ENCODE results near the gene ZDHHC19.

Gene ZDHHC19

DNA sequence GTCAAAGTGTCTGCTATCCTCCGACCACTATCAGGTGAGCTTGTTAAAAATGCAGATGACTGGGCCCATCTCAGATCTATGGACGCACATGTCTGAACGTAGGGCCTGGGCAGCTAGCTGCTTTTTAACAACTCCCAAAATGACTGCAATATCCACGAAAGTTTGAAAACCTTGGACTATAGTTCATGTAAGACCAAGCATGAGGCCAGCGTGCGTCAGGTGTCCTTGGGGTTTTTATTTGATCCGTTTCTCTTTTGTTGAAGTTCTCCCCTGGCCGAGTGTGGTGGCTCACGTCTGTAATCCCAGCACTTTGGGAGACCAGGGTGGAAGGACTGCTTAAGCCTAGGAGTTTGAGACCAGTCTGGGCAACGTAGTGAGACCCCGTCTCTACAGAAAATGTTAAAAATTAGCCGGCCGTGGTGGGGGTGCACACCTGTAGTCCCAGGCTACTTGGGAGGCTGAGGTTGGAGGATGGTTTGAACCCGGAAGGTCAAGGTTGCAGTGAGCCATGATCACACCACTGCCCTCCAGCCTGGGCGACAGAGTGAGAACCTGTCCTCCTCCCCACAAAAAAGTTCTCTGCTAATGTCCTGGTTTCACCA, 14.7 kb upstream of the ZDHHC19 start:
- TF ChIP-seq, protein P1, sequence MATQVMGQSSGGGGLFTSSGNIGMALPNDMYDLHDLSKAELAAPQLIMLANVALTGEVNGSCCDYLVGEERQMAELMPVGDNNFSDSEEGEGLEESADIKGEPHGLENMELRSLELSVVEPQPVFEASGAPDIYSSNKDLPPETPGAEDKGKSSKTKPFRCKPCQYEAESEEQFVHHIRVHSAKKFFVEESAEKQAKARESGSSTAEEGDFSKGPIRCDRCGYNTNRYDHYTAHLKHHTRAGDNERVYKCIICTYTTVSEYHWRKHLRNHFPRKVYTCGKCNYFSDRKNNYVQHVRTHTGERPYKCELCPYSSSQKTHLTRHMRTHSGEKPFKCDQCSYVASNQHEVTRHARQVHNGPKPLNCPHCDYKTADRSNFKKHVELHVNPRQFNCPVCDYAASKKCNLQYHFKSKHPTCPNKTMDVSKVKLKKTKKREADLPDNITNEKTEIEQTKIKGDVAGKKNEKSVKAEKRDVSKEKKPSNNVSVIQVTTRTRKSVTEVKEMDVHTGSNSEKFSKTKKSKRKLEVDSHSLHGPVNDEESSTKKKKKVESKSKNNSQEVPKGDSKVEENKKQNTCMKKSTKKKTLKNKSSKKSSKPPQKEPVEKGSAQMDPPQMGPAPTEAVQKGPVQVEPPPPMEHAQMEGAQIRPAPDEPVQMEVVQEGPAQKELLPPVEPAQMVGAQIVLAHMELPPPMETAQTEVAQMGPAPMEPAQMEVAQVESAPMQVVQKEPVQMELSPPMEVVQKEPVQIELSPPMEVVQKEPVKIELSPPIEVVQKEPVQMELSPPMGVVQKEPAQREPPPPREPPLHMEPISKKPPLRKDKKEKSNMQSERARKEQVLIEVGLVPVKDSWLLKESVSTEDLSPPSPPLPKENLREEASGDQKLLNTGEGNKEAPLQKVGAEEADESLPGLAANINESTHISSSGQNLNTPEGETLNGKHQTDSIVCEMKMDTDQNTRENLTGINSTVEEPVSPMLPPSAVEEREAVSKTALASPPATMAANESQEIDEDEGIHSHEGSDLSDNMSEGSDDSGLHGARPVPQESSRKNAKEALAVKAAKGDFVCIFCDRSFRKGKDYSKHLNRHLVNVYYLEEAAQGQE (IDR thresholded peaks at IDR 0.05; ENCODE audit: insufficient read depth in 1 of 2, low read depth in 2 of 2, low read length in 2 of 2) = no peak
- TF ChIP-seq SIN3A (IDR thresholded peaks at IDR 0.05; ENCODE audit: borderline replicate concordance, insufficient read depth, low read length) (no peak), TAF1 (IDR thresholded peaks at IDR 0.05; ENCODE audit: borderline replicate concordance, insufficient read depth, low read length) (no peak), FOXP2 (optimal IDR thresholded peaks at IDR 0.05; ENCODE audit: borderline replicate concordance, extremely low read depth, extremely low read length, insufficient read depth) (no peak), POLR2AphosphoS5 (IDR thresholded peaks at IDR 0.05; ENCODE audit: low read depth, low read length) (no peak)

DNA sequence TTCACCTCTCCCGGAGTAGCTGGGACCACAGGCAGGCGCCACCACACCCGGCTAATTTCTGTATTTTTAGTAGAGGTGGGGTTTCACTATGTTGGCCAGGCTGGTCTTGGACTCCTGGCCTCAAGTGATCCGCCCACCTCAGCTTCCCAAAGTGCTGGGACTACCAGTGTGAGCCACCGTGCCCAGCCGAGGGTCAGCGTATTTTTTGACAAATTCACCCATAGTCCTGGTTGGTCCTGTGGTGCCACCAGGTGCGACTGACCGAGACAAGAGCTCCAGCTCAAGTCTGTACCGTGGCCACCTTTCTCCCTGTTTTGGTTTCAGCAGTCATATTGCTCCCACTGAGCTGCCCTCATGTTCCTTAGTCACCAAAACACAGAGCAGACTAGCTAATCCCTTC, 13.9 kb upstream of the ZDHHC19 start:
- TF ChIP-seq SIN3A (IDR thresholded peaks at IDR 0.05; ENCODE audit: borderline replicate concordance, insufficient read depth, low read length) (no peak), POLR2AphosphoS5 (IDR thresholded peaks at IDR 0.05; ENCODE audit: low read depth, low read length) (no peak), FOXP2 (optimal IDR thresholded peaks at IDR 0.05; ENCODE audit: borderline replicate concordance, extremely low read depth, extremely low read length, insufficient read depth) (no peak), TAF1 (IDR thresholded peaks at IDR 0.05; ENCODE audit: borderline replicate concordance, insufficient read depth, low read length) (no peak)
- TF ChIP-seq, protein P1 (IDR thresholded peaks at IDR 0.05; ENCODE audit: insufficient read depth in 1 of 2, low read depth in 2 of 2, low read length in 2 of 2) = no peak

DNA sequence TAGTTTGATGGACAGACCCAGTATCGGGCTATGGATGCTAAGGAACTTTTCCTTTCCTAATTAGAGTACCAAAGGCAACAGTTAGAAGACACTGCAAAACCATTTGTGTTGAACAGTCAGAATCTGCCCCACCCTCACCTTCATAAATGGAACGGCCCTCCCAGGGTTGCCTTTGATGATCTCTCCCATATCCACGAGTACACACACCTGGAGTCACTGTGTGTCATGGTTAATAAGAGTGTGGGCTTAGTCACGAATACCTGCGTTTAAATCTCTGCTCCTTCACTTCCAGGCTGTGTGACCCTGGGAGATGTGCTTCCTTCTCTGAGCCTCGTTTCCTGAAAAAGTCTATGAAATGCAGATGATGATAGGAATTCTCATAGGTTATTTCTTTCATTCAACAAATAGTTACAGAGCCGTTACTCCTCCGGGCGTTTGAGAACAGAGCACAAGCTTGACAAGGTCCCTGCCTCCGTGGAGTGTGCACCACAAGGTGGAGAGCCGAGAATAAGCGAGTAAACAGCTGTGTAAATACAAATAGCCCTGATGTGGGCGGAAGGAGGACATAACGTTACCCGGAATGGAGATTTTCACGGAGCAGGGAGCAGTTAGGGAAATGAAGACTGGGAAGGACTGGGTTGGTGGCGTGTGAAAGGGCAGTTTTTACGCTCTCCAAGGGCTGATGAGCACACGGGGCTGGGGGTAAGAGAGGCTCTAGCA, 11.8 kb upstream of the ZDHHC19 start:
- no peak for TF ChIP-seq SIN3A (IDR thresholded peaks at IDR 0.05; ENCODE audit: borderline replicate concordance, insufficient read depth, low read length)
- TF ChIP-seq, protein P1 (IDR thresholded peaks at IDR 0.05; ENCODE audit: insufficient read depth in 1 of 2, low read depth in 2 of 2, low read length in 2 of 2) = no peak
- no peak for TF ChIP-seq FOXP2 (optimal IDR thresholded peaks at IDR 0.05; ENCODE audit: borderline replicate concordance, extremely low read depth, extremely low read length, insufficient read depth)

DNA sequence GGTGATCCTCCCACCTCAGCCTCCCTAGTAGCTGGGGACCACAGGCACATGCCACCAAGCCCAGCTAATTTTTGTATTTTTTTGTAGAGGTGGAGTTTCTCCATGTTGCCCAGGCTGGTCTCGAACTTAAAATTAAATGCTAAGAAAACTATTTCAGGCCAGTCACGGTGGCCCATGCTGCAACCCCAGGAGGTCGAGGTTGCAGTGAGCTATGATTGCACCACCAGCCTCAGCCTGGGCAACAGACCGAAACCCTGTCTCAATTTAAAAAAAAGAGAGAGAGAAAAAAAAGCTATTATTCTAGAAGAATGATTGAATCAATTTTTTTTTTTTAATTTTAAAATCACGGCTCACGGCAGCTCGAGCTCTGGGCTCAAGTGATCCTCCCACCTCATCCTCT, 9.8 kb upstream of the ZDHHC19 start:
- no peak for TF ChIP-seq POLR2AphosphoS5 (IDR thresholded peaks at IDR 0.05; ENCODE audit: low read depth, low read length)

DNA sequence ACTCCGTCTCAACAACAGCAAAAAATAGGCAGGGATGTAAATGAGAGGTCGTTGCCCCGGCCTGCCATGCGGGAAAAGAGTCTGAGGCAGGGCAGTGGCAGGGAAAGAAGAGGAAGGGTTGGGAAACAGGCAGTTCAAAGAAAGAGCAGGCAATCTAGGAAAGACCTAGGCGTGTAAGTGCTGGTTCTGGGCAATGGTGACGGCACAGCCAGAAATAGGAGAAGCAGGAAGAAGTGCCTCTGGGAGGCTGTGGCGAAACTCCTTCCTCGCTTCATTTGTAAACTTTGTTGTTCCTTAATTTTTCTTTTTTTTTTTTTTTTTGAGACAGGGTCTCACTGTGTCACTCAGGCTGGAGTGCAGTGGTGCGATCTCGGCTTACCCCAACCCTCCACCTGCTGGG, 9.4 kb upstream of the ZDHHC19 start:
- no peak for TF ChIP-seq SIN3A (IDR thresholded peaks at IDR 0.05; ENCODE audit: borderline replicate concordance, insufficient read depth, low read length)
- TF ChIP-seq FOXP2 (optimal IDR thresholded peaks at IDR 0.05; ENCODE audit: borderline replicate concordance, extremely low read depth, extremely low read length, insufficient read depth) = no peak
- no peak for TF ChIP-seq TAF1 (IDR thresholded peaks at IDR 0.05; ENCODE audit: borderline replicate concordance, insufficient read depth, low read length)
- TF ChIP-seq, protein P1 (IDR thresholded peaks at IDR 0.05; ENCODE audit: insufficient read depth in 1 of 2, low read depth in 2 of 2, low read length in 2 of 2) = no peak
- no peak for TF ChIP-seq POLR2AphosphoS5 (IDR thresholded peaks at IDR 0.05; ENCODE audit: low read depth, low read length)

Data from PFSK-1 (cell line).